ENCODE measurements around the gene AQR.
"Not testable (repeated sequence)": the region's sequence is repeated elsewhere in the genome, so short reads cannot be mapped to it uniquely, and the experiment has no call there.

AQR gene

DNA sequence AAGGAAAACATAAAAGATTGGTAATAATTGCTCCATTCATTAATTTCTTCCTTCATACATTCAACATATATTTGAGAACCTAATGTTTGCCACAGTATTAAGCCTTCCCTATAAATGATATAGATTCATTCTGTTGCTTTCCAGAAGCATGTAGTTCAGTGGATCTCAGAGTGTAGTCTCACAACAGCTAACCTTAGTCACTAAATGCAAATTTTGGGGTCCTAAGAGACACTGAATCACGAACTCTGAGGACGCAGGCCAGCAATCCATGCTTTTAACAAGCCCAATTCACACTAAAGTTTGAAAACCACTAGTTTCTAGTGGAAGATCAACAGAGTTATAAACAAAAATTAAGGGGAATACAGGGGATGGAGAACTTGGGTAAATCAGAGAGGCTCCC, 7.2 kb upstream of the AQR start:
- no peak overlapping the region for H4K12ac ChIP-seq (ENCODE audit: low read depth, low read length)
- no peak overlapping the region for H4K8ac ChIP-seq (ENCODE audit: low read depth, low read length)
- no peak overlapping the region for H3K4ac ChIP-seq (ENCODE audit: low read depth, low read length)
- H3K9ac ChIP-seq (ENCODE audit: low read length), result no peak overlapping the region
- no peak overlapping the region for H2BK5ac ChIP-seq (ENCODE audit: low read depth, low read length, poor library complexity)
- no peaks in the 10 kb centered on the region for H3K4me1 ChIP-seq (ENCODE audit: control insufficient read depth in 1 of 2, insufficient read depth in 2 of 2, low read length in 2 of 2)
- H3K79me1 ChIP-seq (ENCODE audit: low read length), result no peaks in the 10 kb centered on the region
- H3K4me3 ChIP-seq (ENCODE audit: low read depth, low read length), result no peak overlapping the region
- H3K9me3 ChIP-seq (ENCODE audit: insufficient read depth, low read depth, low read length), result no peaks in the 10 kb centered on the region
- no peaks in the 10 kb centered on the region for H3K27me3 ChIP-seq (ENCODE audit: insufficient read depth, low read length)
- H2BK12ac ChIP-seq (ENCODE audit: low read length), result no peak overlapping the region
- H2BK120ac ChIP-seq (ENCODE audit: insufficient read depth, low read length, poor library complexity), result no peak overlapping the region
- no peak overlapping the region for H4K91ac ChIP-seq (ENCODE audit: low read depth, low read length)
- no peak overlapping the region for H3K14ac ChIP-seq (ENCODE audit: low read length)
- no peaks in the 10 kb centered on the region for H3K36me3 ChIP-seq (ENCODE audit: control insufficient read depth in 1 of 2, insufficient read depth in 2 of 2, low read length in 2 of 2)
- no peak overlapping the region for H3K27ac ChIP-seq (ENCODE audit: low read depth, low read length)
- DNase-seq, result no peak
- no peaks in the 10 kb centered on the region for H3K79me2 ChIP-seq (ENCODE audit: control insufficient read depth, insufficient read depth, low read length, poor library complexity)
- no peak overlapping the region for H3K4me2 ChIP-seq (ENCODE audit: low read length)
- no peak overlapping the region for H3K18ac ChIP-seq (ENCODE audit: low read length)
- no peak overlapping the region for H2AFZ ChIP-seq (ENCODE audit: insufficient read depth, low read length, poor library complexity)
- no CpG with 5 or more reads among the region's 2 CpGs for WGBS (ENCODE audit: extremely low coverage, insufficient coverage, insufficient read length)
- H2AK5ac ChIP-seq (ENCODE audit: low read length), result no peak overlapping the region
- no peak overlapping the region for H3K23ac ChIP-seq (ENCODE audit: low read length)

DNA sequence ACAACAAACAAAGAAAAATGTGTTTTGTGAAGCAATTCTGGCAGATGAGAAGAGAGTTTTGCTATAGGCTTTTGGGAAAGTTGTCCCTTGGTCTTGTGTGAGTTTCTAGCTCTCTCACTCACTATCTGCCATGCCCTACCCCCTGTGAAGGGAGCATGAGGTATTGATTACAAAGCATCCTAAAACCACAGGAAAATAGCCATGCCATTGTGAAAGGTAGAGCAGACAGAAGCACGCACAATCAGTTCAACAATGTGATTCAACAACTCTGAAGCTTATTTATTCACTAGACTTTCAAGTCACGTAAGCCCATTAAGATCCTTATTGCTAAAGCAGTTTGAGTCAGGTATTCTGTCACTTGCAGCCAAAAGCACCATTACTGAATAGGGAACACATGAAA, 6.5 kb upstream of the AQR start:
- no peak overlapping the region for H4K8ac ChIP-seq (ENCODE audit: low read depth, low read length)
- no peak overlapping the region for H2AFZ ChIP-seq (ENCODE audit: insufficient read depth, low read length, poor library complexity)
- H3K4me3 ChIP-seq (ENCODE audit: low read depth, low read length), result no peak overlapping the region
- H3K4ac ChIP-seq (ENCODE audit: low read depth, low read length), result no peak overlapping the region
- no peaks in the 10 kb centered on the region for H3K9me3 ChIP-seq (ENCODE audit: insufficient read depth, low read depth, low read length)
- H3K36me3 ChIP-seq (ENCODE audit: control insufficient read depth in 1 of 2, insufficient read depth in 2 of 2, low read length in 2 of 2), result no peaks in the 10 kb centered on the region
- H3K4me1 ChIP-seq (ENCODE audit: control insufficient read depth in 1 of 2, insufficient read depth in 2 of 2, low read length in 2 of 2), result no peaks in the 10 kb centered on the region
- no peak overlapping the region for H3K4me2 ChIP-seq (ENCODE audit: low read length)
- DNase-seq, result no peak
- H4K12ac ChIP-seq (ENCODE audit: low read depth, low read length), result no peak overlapping the region
- no peaks in the 10 kb centered on the region for H3K27me3 ChIP-seq (ENCODE audit: insufficient read depth, low read length)
- H3K14ac ChIP-seq (ENCODE audit: low read length), result no peak overlapping the region
- H3K79me1 ChIP-seq (ENCODE audit: low read length), result no peaks in the 10 kb centered on the region
- H3K23ac ChIP-seq (ENCODE audit: low read length), result no peak overlapping the region
- WGBS (ENCODE audit: extremely low coverage, insufficient coverage, insufficient read length), result no CpG with 5 or more reads among the region's 2 CpGs
- no peak overlapping the region for H2BK5ac ChIP-seq (ENCODE audit: low read depth, low read length, poor library complexity)
- no peak overlapping the region for H2BK12ac ChIP-seq (ENCODE audit: low read length)
- no peak overlapping the region for H3K27ac ChIP-seq (ENCODE audit: low read depth, low read length)
- no peak overlapping the region for H4K91ac ChIP-seq (ENCODE audit: low read depth, low read length)
- no peaks in the 10 kb centered on the region for H3K79me2 ChIP-seq (ENCODE audit: control insufficient read depth, insufficient read depth, low read length, poor library complexity)
- H3K18ac ChIP-seq (ENCODE audit: low read length), result no peak overlapping the region
- H2BK120ac ChIP-seq (ENCODE audit: insufficient read depth, low read length, poor library complexity), result no peak overlapping the region
- no peak overlapping the region for H3K9ac ChIP-seq (ENCODE audit: low read length)
- no peak overlapping the region for H2AK5ac ChIP-seq (ENCODE audit: low read length)

DNA sequence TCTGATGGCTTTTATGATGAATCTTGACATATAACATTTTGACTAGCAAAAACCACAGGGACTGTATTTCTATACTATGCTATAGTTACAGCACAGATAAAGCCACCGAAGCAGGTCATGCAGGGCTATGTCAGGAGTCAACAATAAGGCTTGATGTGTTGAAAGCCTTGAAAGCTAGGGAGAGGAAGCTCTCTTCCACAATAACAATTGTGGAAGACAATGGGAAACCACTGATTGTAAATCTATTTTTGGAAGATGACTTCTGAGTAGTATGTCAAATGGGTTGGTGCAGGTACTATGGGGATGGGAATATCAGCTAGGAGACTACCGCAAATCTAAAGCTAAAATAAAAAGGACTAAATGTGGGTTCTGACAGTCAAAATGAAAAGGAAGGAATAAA, 4.0 kb upstream of the AQR start:
- Histone ChIP-seq H2AK5ac (ENCODE audit: low read length) (no peak overlapping the region), H3K9ac (ENCODE audit: low read length) (no peak overlapping the region), H4K91ac (ENCODE audit: low read depth, low read length) (no peak overlapping the region), H2BK120ac (ENCODE audit: insufficient read depth, low read length, poor library complexity) (no peak overlapping the region), H3K79me2 (ENCODE audit: control insufficient read depth, insufficient read depth, low read length, poor library complexity) (peaks cover 5% of the 10 kb centered on the region), H3K36me3 (ENCODE audit: control insufficient read depth in 1 of 2, insufficient read depth in 2 of 2, low read length in 2 of 2) (no peaks in the 10 kb centered on the region), H3K27ac (ENCODE audit: low read depth, low read length) (no peak overlapping the region), H2BK12ac (ENCODE audit: low read length) (no peak overlapping the region), H3K4me2 (ENCODE audit: low read length) (no peak overlapping the region), H3K4ac (ENCODE audit: low read depth, low read length) (no peak overlapping the region), H3K9me3 (ENCODE audit: insufficient read depth, low read depth, low read length) (no peaks in the 10 kb centered on the region), H2AFZ (ENCODE audit: insufficient read depth, low read length, poor library complexity) (no peak overlapping the region), H3K4me3 (ENCODE audit: low read depth, low read length) (no peak overlapping the region), H4K8ac (ENCODE audit: low read depth, low read length) (no peak overlapping the region), H3K18ac (ENCODE audit: low read length) (no peak overlapping the region), H4K12ac (ENCODE audit: low read depth, low read length) (no peak overlapping the region), H2BK5ac (ENCODE audit: low read depth, low read length, poor library complexity) (no peak overlapping the region), H3K27me3 (ENCODE audit: insufficient read depth, low read length) (no peaks in the 10 kb centered on the region), H3K79me1 (ENCODE audit: low read length) (peaks cover 2% of the 10 kb centered on the region), H3K23ac (ENCODE audit: low read length) (no peak overlapping the region), H3K14ac (ENCODE audit: low read length) (no peak overlapping the region), H3K4me1 (ENCODE audit: control insufficient read depth in 1 of 2, insufficient read depth in 2 of 2, low read length in 2 of 2) (peaks cover 0 to 1% of the 10 kb centered on the region in 2 experiments)
- WGBS (ENCODE audit: extremely low coverage, insufficient coverage, insufficient read length), result no CpG with 5 or more reads among the region's 2 CpGs
- no peak for DNase-seq

DNA sequence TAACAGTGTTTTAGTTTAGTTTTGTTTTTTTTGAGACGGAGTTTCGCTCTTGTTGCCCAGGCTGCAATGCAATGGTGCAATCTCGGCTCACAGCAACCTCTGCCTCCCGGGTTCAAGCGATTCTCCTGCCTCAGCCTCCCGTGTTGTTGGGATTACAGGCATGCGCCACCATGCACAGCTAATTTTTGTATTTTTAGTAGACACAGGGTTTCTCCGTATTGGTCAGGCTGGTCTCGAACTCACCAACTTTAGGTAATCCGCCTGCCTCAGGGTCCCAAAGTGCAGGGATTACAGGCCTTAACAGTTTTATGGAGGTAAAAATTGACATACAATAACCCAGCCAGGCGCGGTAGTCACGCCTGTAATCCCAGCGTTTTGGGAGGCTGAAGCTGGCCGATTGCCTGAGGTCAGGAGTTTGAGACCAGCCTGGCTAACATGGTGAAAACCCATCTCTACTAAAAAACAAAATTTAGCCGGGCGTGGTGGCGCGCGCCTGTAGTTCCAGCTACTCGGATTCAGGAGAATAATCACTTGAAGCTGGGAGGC, 629 bp upstream of the AQR start:
- no CpG with 5 or more reads among the region's 21 CpGs for WGBS (ENCODE audit: extremely low coverage, insufficient coverage, insufficient read length)
- not testable (repeated sequence) for H3K18ac ChIP-seq (ENCODE audit: low read length); H3K9me3 ChIP-seq (ENCODE audit: insufficient read depth, low read depth, low read length); H3K4me3 ChIP-seq (ENCODE audit: low read depth, low read length); H3K14ac ChIP-seq (ENCODE audit: low read length); H3K4ac ChIP-seq (ENCODE audit: low read depth, low read length); H3K4me1 ChIP-seq (ENCODE audit: control insufficient read depth in 1 of 2, insufficient read depth in 2 of 2, low read length in 2 of 2); H2AK5ac ChIP-seq (ENCODE audit: low read length); H3K27me3 ChIP-seq (ENCODE audit: insufficient read depth, low read length); H4K91ac ChIP-seq (ENCODE audit: low read depth, low read length); H3K79me1 ChIP-seq (ENCODE audit: low read length); H3K36me3 ChIP-seq (ENCODE audit: control insufficient read depth in 1 of 2, insufficient read depth in 2 of 2, low read length in 2 of 2); H3K9ac ChIP-seq (ENCODE audit: low read length); H2BK5ac ChIP-seq (ENCODE audit: low read depth, low read length, poor library complexity); H3K23ac ChIP-seq (ENCODE audit: low read length); H3K27ac ChIP-seq (ENCODE audit: low read depth, low read length); H3K79me2 ChIP-seq (ENCODE audit: control insufficient read depth, insufficient read depth, low read length, poor library complexity); H2BK12ac ChIP-seq (ENCODE audit: low read length); H2BK120ac ChIP-seq (ENCODE audit: insufficient read depth, low read length, poor library complexity); H2AFZ ChIP-seq (ENCODE audit: insufficient read depth, low read length, poor library complexity)
- peak overlapping the region; percentile 44 for H4K12ac ChIP-seq (ENCODE audit: low read depth, low read length)
- peak overlapping the region; percentile 69 for H4K8ac ChIP-seq (ENCODE audit: low read depth, low read length)
- H3K4me2 ChIP-seq (ENCODE audit: low read length), result peak overlapping the region; percentile 53
- peak in 1 of 2 donors; percentile 22 for DNase-seq

All from trophoblast cell (in vitro differentiated cells and primary cell).